Brain microvascular endothelial cell (primary cell): ENCODE measurements around the gene GRID1.

Experiments used
- DNase-seq: peaks from one replicate; pipeline ENCODE4 v3.0.0-alpha.2; 2020
- H3K27ac ChIP-seq: fragments of 250-450 bp; sonication (Bioruptor Pico); 2 replicates; pipeline ENCODE4 v1.5.1; 2020; ENCODE audit warnings: mild to moderate bottlenecking, moderate library complexity
- H3K27me3 ChIP-seq: fragments of 250-450 bp; sonication (Bioruptor Pico); replicated peaks from 2 replicates; pipeline ENCODE4 v1.5.1; 2020; ENCODE audit warnings: mild to moderate bottlenecking
- H3K36me3 ChIP-seq: fragments of 250-450 bp; sonication (Bioruptor Pico); replicated peaks from 2 replicates; pipeline ENCODE4 v1.5.1; 2020; ENCODE audit warnings: mild to moderate bottlenecking
- H3K4me3 ChIP-seq: 2 replicates; pipeline ENCODE4 v1.5.1; 2011; ENCODE audit warnings: low read depth, mild to moderate bottlenecking, control low read depth, low read length, moderate library complexity
- CTCF ChIP-seq: IDR thresholded peaks from 2 replicates; pipeline ENCODE4 v1.5.1; 2011; ENCODE audit warnings: low read depth, mild to moderate bottlenecking, moderate library complexity, low read length, control low read depth, inconsistent platforms; ENCODE audit errors: missing control alignments
- in situ Hi-C: cut with HindIII; loops from 2 replicates; pipeline ENCODE4 v1.10.0; 2017; ENCODE audit warnings: low sequenced_read_pairs, low pct_ligation_motif_present

Gene GRID1

GRCh38 chr10:86329093-86329710, 37.4 kb downstream of the GRID1 start:
- no peak for DNase-seq
- in situ Hi-C loops: no loop called here
- H3K27ac ChIP-seq: no peak overlapping the region
- H3K27me3 ChIP-seq: no peaks in the 10 kb centered on the region
- no peak for TF ChIP-seq CTCF
- no peak overlapping the region for H3K4me3 ChIP-seq
- no peaks in the 10 kb centered on the region for H3K36me3 ChIP-seq

GRCh38 chr10:86327954-86328725, 38.5 kb downstream of the GRID1 start:
- Histone ChIP-seq H3K36me3 (no peaks in the 10 kb centered on the region), H3K4me3 (no peak overlapping the region), H3K27me3 (no peaks in the 10 kb centered on the region), H3K27ac (no peak overlapping the region)
- in situ Hi-C loops: no loop called here
- DNase-seq: no peak
- TF ChIP-seq CTCF: no peak

- TF ChIP-seq CTCF: no peak
- in situ Hi-C loops: no loop called here
- Histone ChIP-seq H3K36me3 (no peaks in the 10 kb centered on the region), H3K27me3 (no peaks in the 10 kb centered on the region), H3K4me3 (no peak overlapping the region), H3K27ac (no peak overlapping the region)
- DNase-seq: no peak
Measured at GRCh38 chr10:86325158-86325557, 41.4 kb downstream of the GRID1 start.

GRCh38 chr10:86321568-86321967, 45.0 kb downstream of the GRID1 start:
- TF ChIP-seq CTCF: no peak
- no peak overlapping the region for H3K27ac ChIP-seq
- H3K27me3 ChIP-seq: no peaks in the 10 kb centered on the region
- DNase-seq: no peak
- H3K36me3 ChIP-seq: no peaks in the 10 kb centered on the region
- H3K4me3 ChIP-seq: no peak overlapping the region
- in situ Hi-C loops: no loop called here

GRCh38 chr10:86319676-86320075, 46.9 kb downstream of the GRID1 start:
- Histone ChIP-seq H3K4me3 (no peak overlapping the region), H3K27me3 (no peaks in the 10 kb centered on the region), H3K27ac (no peak overlapping the region), H3K36me3 (no peaks in the 10 kb centered on the region)
- no peak for DNase-seq
- no peak for TF ChIP-seq CTCF
- in situ Hi-C loops: no loop called here
